H1 (cell line): ENCODE measurements around the gene MYADM. TPM values are rescaled to one million over a fixed set of nuclear protein-coding genes. Genes with fewer than 3 reads are reported as not detected.

Experiments used
- ATF2 ChIP-seq: IDR thresholded peaks from 2 replicates; pipeline ENCODE4 v1.6.1; 2012; ENCODE audit warnings: low read length, inconsistent platforms
- CBX5 ChIP-seq: fragments of 300-800, 300-1000 bp; sonication (generic); IDR thresholded peaks from 2 replicates; pipeline ENCODE4 v1.7.1; 2016; ENCODE audit warnings: antibody characterized with exemption, low read length, low read depth
- CEBPB ChIP-seq: IDR thresholded peaks from 2 replicates; pipeline ENCODE4 v1.6.1; 2012; ENCODE audit warnings: low read depth, low read length
- CHD1 ChIP-seq: IDR thresholded peaks from 2 replicates; pipeline ENCODE4 v1.6.1; 2012; ENCODE audit warnings: low read depth, low read length, improper control_type of control experiment
- CREB1 ChIP-seq: IDR thresholded peaks from 2 replicates; pipeline ENCODE4 v1.6.1; 2012; ENCODE audit warnings: inconsistent platforms
- EP300 ChIP-seq, 2 experiments: IDR thresholded peaks; 1 replicate in 1 of 2; 2 replicates in 1 of 2; pipeline ENCODE4 v1.6.1; 2011 to 2012; ENCODE audit warnings: low read depth in 2 of 2, low read length in 2 of 2, mild to moderate bottlenecking in 2 of 2, borderline replicate concordance in 1 of 2, inconsistent platforms in 1 of 2, moderate library complexity in 1 of 2
- EZH2 ChIP-seq: fragments of 200-600 bp; sonication (generic); IDR thresholded peaks from 2 replicates; pipeline ENCODE4 v1.7.1; 2012; ENCODE audit warnings: low read depth, mild to moderate bottlenecking, moderate library complexity, low read length, inconsistent platforms; ENCODE audit not compliant: severe bottlenecking
- JUN ChIP-seq: IDR thresholded peaks from 2 replicates; pipeline ENCODE4 v1.6.1; 2011; ENCODE audit warnings: low read depth, mild to moderate bottlenecking, improper control_type of control experiment, low read length
- JUND ChIP-seq: IDR thresholded peaks from 2 replicates; pipeline ENCODE4 v1.6.1; 2011; ENCODE audit warnings: mild to moderate bottlenecking, improper control_type of control experiment, low read length
- KDM1A ChIP-seq: fragments of 200-600, 300-600 bp; sonication (generic); IDR thresholded peaks from 2 replicates; pipeline ENCODE4 v1.7.1; 2016; ENCODE audit warnings: mild to moderate bottlenecking, low read length, borderline replicate concordance
- KDM4A ChIP-seq: IDR thresholded peaks from one replicate; pipeline ENCODE4 v1.7.1; 2012; ENCODE audit warnings: low read depth, mild to moderate bottlenecking, moderate library complexity, low read length, inconsistent platforms; ENCODE audit not compliant: severe bottlenecking
- MAX ChIP-seq: IDR thresholded peaks from 2 replicates; pipeline ENCODE4 v1.6.1; 2012; ENCODE audit warnings: inconsistent platforms
- NANOG ChIP-seq: IDR thresholded peaks from 2 replicates; pipeline ENCODE4 v1.6.1; 2011; ENCODE audit warnings: low read length, low read depth, mild to moderate bottlenecking, inconsistent platforms; ENCODE audit not compliant: insufficient read depth, poor library complexity, severe bottlenecking
- RBBP5 ChIP-seq: IDR thresholded peaks from 2 replicates; pipeline ENCODE4 v1.7.1; 2012; ENCODE audit warnings: low read depth, mild to moderate bottlenecking, inconsistent platforms, low read length, moderate library complexity, borderline replicate concordance
- SIN3A ChIP-seq, 2 experiments: IDR thresholded peaks in 1 of 2; conservative IDR thresholded peaks in 1 of 2; 2 replicates each; pipeline ENCODE4 v1.6.1; 2011 to 2012; ENCODE audit warnings: low read length in 2 of 2, improper control_type of control experiment in 1 of 2, low read depth in 1 of 2, mild to moderate bottlenecking in 1 of 2
- SUZ12 ChIP-seq: fragments of 200-600 bp; sonication (generic); IDR thresholded peaks from 2 replicates; pipeline ENCODE4 v1.6.1; 2012; ENCODE audit warnings: mild to moderate bottlenecking, inconsistent platforms, low read length, moderate library complexity, mixed read lengths
- TAF7 ChIP-seq: optimal IDR thresholded peaks from 2 replicates; pipeline ENCODE3; 2011; ENCODE audit warnings: low read depth, mild to moderate bottlenecking, inconsistent platforms, low read length, moderate library complexity, borderline replicate concordance
- USF2 ChIP-seq: IDR thresholded peaks from 2 replicates; pipeline ENCODE4 v1.6.1; 2011; ENCODE audit warnings: low read length, improper control_type of control experiment
- ZNF274 ChIP-seq: IDR thresholded peaks from 2 replicates; pipeline ENCODE4 v1.7.0; 2012; ENCODE audit warnings: low read length, borderline replicate concordance; ENCODE audit errors: extremely low read depth
- polyA plus RNA-seq, 7 experiments: library from polyadenylated mRNA; depleted of rRNA in 3 of 7; stranded (reverse) in 5 of 7; unstranded in 2 of 7; fragments of >200 nt in 5 of 7; fragments of 200-250 nt in 2 of 7; gene quantifications; 1 replicate in 5 of 7; 2 replicates in 1 of 7; 4 replicates in 1 of 7; pipeline versions ENCODE4 v1.2.1 to v1.2.3, GENCODE V29; 2011 to 2013; ENCODE audit warnings: missing spikeins in 2 of 7, mixed read lengths in 2 of 7
- total RNA-seq: library from RNA; stranded (reverse); fragmentation: NEBNext Ultra II Directional; extraction: Animal tissue kit (Norgen Biotek cat#: 25700); gene quantifications from 2 replicates; pipeline ENCODE4 v1.2.1, GENCODE V29; 2021

Gene MYADM
- total and polyA plus RNA-seq, 2 of the 8 experiments (the other 6 are each of a cell fraction or from before 2014, with no cell fraction given) = 70.1 to 74.2 TPM

GRCh38 chr19:53879140-53880081 is 11.7 kb downstream of the MYADM start (continued):
- no peak for TF ChIP-seq ATF2
- TF ChIP-seq RBBP5 = no peak
- TF ChIP-seq CEBPB = no peak
- TF ChIP-seq EZH2 = no peak
- no peak for TF ChIP-seq MAX
- no peak for TF ChIP-seq CBX5
- TF ChIP-seq EP300 (IDR thresholded peaks at IDR 0.05; ENCODE audit: borderline replicate concordance in 1 of 2, low read depth in 2 of 2, low read length in 2 of 2) = no peak; a peak in 1 of 3 replicates
- TF ChIP-seq CREB1 = peak; percentile 41; the same call in 1 of the 2 replicates
- no peak for TF ChIP-seq KDM1A
- no peak for TF ChIP-seq JUN
- no peak for TF ChIP-seq ZNF274
- TF ChIP-seq USF2 = no peak
- peak; percentile 18 to 81; a peak in 2 of 4 replicates for TF ChIP-seq SIN3A (conservative IDR thresholded peaks at IDR 0.05 in 1 of 2, IDR thresholded peaks at IDR 0.05 in 1 of 2; ENCODE audit: low read depth in 1 of 2, low read length in 2 of 2)
- no peak for TF ChIP-seq SUZ12
- TF ChIP-seq TAF7 = peak; percentile 55
- no peak for TF ChIP-seq NANOG
- TF ChIP-seq CHD1 = no peak
- no peak for TF ChIP-seq JUND
- peak; percentile 28 for TF ChIP-seq KDM4A
